ENCODE results near the gene FSTL5.

Gene FSTL5

DNA sequence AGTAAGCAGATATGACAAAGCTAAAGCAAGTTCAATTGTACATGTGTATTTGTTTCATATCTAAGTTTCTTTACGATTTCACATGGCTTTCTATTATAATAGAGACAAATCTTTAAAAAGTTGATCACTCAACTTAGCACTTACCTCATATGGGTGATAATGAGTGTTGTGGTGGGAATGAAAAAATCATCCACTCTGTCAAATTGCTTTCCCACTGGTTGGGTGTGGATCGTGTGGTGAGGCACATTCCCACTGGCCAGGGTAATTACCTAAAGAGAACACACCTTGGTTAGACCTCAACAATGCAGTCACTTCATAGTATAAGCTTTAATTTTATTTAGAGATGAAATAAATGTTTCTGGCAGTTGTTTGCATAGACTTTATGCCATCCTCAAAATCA lies 708.9 kb downstream of the FSTL5 start:
- DNase-seq (ENCODE audit: low spot score): no peak

DNA sequence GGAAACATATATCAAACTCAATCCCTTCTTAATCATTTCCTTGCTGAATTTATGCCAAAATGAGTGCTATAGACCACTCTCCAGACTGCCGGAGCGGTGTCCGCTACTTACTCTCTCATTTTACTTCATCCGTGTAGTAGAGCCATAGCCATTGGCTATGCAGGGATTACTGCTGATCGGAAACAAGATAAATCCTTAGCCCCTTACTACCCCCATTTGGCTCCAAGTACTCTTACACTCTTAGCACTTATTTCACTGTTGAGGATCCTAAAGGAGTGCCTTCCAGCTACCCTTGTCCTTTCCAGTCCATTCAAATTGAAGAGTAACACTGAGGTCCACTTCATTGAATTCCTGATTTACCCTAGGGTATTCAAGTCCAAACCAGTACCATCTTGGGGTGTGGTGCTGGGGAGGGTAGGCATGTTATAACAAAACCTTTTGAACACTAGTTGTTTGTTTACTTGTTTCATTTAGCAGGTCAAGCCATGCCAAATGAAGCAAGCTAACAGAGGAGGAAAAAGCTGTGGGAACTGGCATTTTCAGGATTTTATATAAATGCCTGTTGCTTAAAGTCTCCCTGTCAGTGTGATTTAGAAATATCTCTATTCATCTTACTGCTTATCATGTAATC lies 715.1 kb downstream of the FSTL5 start:
- no peak for DNase-seq (ENCODE audit: low spot score)

DNA sequence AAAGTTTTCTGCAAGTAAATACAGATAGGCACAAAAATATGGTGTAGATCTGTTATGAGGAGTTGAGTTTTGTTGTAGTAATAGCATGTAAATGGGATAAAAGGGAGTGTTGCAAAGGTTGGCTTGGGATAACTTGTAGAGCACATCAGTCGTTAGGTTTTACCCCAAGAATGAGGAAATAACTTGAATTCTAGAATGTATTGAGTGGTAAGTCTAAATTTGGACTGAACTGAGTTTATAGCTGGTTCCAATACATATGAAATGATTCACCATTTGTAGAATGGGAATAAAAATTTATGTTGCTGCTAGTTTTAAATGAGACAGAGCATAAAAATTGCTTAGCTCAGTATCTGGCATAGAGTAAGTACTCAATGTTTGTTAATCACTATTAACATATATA lies 719.2 kb downstream of the FSTL5 start:
- DNase-seq (ENCODE audit: low spot score): no peak

DNA sequence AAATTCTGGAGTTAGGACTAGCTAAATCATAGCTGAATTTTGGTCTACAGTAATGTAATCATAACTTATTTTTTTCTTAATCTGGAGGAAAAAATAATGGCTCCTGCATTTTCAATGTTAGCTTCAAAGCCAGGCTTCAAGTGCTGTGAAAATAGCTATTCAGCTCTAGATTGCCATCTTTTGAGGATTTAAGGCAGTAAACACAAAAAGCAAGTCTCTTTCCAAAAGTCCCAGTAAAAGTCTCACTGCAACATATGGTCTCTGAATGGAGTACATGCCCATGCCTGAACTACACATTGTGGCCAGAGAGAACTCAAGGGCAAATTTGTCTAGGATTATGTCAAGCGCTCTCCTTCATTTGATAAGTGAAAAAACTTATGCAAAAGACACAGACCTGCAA lies 720.9 kb downstream of the FSTL5 start:
- no peak for DNase-seq (ENCODE audit: low spot score)

DNA sequence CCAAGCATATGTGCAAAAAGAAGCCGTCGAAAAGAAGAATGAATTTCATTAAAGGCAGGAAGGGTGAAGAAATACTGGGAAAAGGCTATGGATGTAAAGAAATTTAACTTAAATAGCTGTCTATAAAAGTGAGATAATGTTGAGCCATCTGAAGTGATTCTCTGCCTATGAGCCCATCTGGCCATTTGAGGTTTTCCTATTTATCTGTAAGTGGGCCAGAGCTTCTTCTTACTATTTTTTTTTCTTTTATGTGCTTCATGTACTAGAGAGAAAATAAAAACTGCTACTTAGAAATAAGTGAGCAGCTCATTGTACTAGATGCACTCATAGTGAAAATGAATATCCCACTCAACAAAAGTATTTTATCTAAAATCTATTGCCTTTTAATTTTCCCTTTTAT lies 725.7 kb downstream of the FSTL5 start:
- no peak for DNase-seq (ENCODE audit: low spot score)

DNA sequence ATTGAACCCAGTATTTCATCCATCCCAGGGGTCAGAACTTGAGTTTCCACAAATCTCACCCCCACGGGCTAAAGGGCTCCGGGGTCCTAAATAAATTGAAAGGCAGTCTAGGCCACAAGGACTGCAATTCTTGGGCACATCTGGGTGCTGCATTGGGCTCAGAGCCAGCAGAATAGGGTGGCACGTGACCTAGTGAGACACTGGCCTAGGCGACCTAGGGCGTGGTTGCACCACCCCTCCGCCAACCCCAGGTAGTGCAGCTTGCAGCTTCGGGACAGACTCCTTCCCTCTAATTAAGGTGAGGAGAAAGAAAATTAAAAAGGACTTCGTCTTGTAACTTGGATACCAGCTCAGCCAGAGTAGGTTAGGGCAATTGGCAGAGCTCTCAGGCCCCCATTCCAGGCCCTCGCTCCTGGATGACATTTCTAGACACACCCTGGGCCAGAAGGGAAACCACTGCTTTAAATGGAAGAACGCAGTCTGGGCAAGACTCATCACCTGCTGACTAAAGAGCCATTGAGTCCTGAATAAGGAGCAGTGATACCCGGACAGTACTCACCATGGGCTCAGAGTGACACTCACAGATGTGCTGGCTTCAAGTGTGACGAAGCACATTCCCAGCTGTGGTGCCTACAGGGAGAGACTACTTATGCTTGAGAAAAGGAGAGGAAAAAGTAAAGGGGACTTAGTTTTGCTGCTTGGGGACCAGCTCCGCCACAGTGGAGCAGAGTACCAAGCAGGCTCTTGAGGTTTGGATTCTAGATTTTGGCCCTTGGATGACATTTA lies 735.4 kb downstream of the FSTL5 start:
- no peak for DNase-seq (ENCODE audit: low spot score)

DNA sequence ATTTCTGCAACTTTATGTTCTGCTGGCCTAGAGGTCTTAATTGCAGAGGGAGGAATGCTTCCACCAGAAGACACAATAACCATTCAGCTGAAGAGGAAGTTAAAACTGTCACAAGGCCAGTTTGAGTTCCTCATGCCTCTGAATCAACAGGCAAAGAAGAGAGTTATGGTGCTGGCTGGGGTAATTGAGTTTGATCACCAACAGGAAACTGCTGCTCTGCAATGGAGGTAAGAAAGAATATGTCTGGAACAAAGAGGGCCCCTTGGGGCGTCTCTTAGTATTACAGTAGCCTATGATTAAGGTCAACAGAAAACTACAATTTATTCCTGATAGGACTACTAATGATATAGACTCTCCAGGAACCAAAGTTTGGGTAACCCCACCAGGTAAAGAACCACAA lies 744.0 kb downstream of the FSTL5 start:
- no peak for DNase-seq (ENCODE audit: low spot score)

DNA sequence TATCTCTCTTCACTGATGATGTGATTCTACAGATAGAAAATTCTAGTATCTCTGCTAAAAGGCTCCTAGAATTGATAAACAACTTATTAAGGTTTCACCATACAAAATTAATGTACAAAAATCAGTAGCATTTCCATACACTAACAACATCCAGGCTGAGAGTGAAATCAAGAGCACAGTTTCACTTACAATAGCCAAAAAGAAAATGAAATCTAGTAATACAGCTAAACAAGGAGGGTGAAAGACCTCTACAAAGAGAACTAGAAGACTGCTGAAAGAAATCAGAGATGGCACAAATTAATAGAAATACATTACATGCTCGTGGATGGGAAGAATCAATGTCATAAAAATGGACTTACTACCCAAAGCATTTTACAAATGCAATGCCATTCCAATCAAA lies 751.9 kb downstream of the FSTL5 start:
- no peak for DNase-seq (ENCODE audit: low spot score)

DNA sequence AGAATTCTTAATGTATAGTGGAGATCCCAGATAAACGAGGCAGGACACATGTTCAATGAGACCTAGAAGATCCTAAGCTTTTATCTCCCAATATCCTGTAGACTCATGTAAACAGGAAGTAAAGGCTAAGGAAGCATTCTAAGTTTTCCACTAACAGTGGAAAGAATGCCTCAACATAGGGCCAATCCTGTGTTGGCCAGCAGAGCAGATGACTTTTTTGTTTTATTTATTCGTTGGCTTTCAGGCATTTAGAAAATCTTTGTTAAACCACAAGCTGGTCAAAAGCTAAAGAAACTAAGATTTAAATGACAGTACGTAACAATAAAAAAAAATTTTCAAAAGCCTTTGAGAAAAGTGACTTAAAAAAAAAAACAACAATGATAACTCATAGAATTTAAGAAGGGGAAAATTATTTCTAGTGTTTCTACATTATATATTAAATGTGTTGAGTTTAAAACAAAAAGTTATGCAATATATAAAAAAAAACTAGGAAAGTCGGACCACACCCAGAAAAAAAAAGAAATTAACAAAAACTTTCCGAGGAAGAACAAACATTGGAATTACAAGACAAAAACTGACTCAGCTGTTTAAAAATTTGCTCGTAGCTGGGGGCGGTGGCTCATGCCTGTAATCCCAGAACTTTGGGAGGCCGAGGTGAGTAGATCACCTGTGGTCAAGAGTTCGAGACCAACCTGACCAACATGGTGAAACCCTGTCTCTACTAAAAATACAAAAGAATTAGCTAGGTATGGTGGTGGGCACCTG lies 759.3 kb downstream of the FSTL5 start:
- no peak for DNase-seq (ENCODE audit: low spot score)

DNA sequence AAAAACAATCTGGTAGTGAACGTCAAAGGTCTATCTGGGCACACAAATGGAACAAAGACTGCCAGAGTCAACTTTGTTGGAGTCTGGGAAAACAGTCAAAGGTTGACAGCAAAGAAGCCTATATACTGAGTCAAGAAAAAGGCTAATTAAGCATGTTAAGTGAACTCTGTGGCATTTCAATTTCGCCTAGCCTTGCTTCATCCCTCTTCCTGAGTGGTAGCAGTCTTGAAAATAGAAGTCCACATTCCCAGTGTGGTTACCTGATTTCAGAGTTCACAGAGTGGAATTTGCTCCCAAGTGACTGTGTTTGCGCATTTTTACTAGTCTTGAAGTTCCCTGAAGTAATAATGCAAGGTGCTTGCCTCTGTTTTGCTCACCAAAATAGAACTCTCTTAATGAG lies 760.0 kb downstream of the FSTL5 start:
- no peak for DNase-seq (ENCODE audit: low spot score)

DNA sequence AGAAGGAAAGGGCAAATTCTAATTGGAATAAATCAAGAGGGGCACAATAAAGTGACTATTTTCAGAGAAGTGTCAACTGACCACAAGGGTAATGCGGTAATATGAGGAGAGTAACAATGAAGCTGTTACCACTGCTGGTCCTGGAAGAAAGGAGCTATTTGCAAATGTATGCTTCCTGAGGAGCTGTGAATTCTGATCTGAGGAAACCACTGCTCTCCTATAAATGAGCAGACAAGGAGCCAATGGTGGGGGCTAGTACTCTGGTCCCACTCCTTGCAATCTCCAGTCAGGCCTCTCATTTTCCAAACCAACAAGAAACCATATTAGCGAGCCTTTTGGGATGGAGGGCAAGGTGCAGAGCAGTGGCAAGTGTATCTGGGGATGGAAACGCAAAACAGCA lies 770.2 kb downstream of the FSTL5 start:
- DNase-seq (ENCODE audit: low spot score): no peak

DNA sequence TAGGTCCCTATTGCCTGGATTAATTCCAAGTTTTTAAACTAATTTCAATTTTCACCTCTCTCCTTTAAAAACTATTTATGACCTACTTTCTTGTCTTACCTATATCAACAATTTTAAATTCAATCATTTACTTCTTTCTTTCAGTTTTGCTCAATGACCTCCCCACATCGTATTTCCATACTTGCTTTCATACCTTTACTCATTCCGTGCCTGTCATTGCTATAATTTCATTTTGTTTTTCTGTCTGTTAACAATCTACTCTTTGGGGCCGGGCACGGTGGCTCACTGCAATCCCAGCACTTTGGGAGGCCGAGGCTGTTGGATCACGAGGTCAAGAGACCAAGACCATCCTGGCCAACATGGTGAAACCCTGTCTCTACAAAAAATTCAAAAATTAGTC lies 781.1 kb downstream of the FSTL5 start:
- no peak for DNase-seq (ENCODE audit: low spot score)

DNA sequence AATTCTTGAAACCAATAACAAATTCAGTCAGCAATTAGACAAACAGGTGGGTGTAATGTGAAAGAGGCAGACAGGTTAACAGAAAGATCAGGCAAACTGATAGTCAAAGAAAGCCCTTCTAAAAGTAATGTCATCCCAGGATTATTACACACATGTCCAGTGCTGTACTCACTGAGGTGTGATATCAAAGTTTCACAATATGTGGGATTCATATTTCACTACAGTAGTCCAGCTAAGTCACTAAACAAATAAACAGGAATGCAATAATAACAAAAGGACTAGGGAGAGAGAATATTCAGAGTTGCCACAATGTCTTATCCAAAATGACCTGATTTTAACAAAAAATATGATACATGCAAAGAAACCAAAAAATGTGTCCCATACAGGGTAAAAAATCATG lies 787.5 kb downstream of the FSTL5 start:
- DNase-seq (ENCODE audit: low spot score): no peak

DNA sequence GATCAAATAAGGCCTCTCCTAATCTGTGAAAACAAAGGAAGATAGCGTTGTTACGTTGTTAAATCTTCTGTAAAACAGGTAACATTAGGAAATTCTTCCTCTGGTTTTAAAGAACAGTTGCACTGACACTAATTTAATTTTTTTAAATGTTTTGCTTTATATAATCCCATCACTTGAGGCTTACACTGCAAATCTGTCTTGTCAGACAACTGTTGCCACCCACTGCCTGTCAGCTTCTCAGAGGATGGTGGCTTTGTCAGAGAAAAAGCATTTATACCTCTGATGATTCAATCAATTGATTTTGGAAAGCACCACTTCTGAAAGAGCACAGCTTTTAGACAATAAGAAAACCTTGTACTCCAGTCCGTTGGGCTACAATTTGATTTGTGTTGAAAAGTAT lies 799.1 kb downstream of the FSTL5 start:
- DNase-seq (ENCODE audit: low spot score): no peak

DNA sequence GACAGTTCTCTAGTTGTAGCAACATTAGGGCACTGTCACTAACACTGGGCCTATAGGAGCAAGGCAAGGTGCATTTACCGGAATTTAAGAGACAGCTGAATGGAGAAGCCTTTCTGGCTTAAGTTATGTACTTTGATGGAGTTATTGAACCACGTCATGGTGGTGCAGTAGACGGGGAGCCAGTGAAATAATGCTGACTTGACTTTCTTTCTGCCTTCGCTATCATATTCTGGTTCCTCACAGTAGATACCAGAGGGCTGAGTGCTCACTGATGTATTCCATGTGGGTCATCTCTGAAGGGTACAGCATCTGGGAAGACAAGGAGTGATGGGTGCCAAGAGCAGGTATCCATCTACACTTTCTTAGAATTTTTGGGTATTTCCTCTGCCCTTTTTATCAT lies 802.8 kb downstream of the FSTL5 start:
- no peak for DNase-seq (ENCODE audit: low spot score)

DNA sequence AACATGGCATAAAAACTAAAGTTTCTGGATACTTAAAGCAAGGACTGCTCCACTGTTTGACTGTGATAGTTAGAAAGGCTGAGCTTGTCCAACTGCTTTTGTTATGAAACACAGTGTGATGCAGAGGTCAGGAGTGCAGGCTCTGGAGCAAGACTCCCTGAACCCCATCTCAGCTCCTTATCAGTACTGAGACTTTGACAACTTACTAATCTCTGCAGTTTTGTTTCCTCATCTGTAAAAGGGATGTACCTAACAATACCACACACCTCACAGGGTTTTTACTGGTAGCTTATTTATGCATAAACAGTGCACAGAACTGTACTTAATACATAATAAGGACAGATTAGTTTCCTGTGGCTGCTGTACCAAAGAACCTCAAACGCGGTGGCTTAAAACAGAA lies 804.3 kb downstream of the FSTL5 start:
- no peak for DNase-seq (ENCODE audit: low spot score)

DNA sequence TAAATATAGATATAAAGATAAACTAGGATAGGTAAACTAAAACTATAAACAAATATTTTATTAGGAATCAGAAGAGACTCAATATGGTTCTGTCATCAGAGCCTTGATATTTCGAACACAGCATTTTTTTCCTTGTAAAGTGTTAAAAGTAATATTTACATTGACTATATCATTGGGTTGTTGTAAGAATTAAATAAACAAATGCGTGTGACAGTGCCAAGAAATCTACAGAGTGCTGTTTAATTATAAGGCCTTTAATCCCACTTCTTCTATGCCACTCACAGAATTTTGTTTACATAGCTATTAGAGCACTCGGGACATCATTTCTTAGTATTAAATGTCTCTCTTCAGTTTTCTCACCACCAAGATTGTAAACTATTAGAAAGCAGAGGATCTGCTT lies 807.4 kb downstream of the FSTL5 start:
- DNase-seq (ENCODE audit: low spot score): no peak

DNA sequence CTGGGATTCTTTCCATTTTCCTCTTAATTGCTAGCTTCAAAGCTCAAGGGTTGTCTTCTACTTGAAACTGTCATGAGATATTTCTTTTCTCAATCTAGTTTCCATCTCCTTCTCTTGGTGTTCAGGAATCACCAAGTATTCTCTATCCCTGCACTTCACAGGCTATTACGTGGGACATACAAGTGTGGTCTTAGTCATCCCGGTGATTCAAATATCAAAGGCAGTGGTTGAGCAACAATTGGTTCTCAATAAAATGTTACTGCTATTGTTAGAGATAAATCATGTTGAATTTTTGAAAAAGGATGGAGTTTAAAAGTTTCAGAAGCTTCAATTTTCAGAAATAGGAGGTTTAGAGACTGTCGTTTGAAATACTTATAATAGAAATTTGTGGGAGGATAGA lies 812.9 kb downstream of the FSTL5 start:
- no peak for DNase-seq (ENCODE audit: low spot score)

DNA sequence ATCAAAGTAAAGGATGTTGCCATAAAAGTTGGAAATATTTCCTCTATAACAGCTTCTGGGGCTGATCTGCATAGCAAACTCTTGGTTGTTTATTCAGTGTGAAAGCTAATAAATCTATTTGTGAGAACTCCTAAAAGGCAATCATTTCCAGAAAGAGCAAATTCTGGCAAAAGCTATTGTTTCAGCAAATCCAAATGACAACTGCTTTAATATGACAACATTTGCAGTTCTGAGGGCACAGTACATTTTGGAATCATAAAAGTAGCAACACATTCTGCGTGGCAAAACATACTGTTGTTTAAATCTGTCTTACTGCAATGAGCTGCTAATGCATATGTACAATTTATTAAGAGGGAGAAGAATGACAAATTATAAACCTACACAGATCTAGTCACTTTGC lies 818.1 kb downstream of the FSTL5 start:
- DNase-seq (ENCODE audit: low spot score): no peak

DNA sequence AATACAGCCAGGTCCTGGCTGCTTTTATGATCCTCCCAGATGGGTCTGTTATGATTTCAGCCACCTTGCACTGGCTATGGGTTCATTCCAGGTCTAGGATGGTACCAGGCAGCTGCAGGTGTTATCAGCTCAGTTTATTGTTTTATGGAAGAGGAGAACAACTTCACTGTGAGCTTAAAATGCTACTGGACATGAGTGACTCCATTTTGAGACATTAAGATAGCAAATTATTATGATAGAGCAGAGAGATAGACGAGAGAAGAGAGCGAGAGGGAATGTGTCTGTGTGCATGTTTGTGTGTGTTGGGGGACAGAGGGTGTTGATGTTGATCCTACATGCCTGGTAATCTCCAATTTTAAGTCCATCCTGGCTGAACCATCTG lies 820.2 kb downstream of the FSTL5 start:
- no peak for DNase-seq (ENCODE audit: low spot score)

DNA sequence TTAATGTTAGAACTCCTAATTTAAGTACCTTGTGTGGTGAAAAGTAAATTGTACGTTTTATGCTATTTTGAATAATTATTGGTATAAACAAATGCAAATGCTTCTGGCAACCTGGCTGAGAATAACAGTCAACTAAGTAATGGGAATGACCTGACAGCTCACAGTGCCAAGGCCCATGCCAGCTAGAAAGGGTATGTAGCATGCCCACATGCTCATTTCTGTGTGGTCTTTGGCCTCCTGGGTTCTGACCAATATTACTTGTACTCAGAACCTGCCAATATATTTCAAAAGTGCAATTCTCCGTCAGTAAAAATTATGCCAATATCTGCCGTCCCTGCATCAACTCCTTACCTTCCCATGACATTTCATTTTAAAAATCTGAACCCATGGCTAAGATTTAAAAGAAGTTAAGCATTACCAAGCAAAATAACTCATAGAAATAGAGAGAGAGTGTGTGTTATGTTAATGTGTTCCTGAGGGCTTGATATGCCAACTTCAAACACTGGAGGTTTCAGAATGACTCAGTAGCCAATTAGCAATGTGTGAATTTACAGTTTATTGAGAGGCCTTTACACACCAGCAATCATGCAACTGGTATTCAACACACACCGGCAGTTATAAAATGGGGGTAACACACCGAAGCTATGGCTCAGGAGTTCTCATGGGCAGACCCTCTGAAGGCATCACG lies 820.8 kb downstream of the FSTL5 start:
- no peak for DNase-seq (ENCODE audit: low spot score)

DNA sequence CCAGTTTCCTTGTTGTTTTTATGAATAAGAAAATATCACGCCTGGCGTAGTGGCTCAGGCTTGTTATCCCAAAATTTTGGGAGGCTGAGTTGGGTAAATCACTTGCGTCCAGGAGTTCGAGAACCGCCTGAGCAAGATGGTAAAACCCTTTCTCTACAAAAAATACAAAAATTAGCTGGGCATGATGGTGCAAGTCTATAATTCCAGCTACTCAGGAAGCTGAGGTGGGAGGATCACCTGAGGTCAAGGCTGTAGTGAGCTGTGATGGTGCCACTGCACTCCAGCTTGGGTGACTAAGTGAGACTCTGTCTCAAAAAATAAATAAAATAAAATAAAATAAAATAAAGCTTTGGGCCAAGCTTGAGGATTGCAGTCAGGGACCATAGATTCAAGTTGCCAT lies 827.2 kb downstream of the FSTL5 start:
- no peak for DNase-seq (ENCODE audit: low spot score)

DNA sequence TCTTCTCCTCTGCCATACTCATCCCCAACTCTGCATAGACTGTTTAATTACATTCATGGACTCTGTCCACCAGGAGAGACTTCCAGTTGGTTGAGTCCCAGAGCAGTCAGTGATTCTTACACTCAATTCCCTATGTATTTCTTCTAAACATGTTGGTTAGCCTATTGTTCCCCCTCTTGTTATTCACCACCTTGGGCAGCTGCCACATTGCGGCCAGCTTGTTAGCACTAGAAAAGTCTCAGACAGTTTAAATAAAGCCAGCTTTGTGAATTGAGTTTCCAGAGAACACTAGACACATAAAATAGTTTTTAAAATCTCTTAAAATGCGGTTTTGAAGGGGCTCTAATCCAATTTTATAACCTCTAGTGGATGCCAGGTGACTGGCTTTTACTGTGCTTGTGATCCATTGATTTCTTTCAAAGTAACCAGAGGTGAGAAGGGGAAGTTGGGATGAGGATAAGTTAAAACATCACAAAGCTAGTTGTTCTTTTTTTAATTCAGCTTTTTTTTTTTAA lies 827.7 kb downstream of the FSTL5 start:
- no peak for DNase-seq (ENCODE audit: low spot score)

Data from hematopoietic multipotent progenitor cell treated with erythropoietin and hydrocortisone succinate and interleukin-3 and kit ligand, for 15 days (in vitro differentiated cells).